GM19468 (cell line): ENCODE data around the gene ACOX3.

ENCODE experiments used
- ATAC-seq: cut with Tn5 transposase; IDR thresholded peaks from one replicate; pipeline ENCODE4 v1.9.1; 2021; ENCODE audit warnings: mild to moderate bottlenecking, moderate library complexity, moderate number of reproducible peaks; ENCODE audit not compliant: unreplicated experiment; ENCODE audit errors: extremely low read depth

The ACOX3 gene

DNA sequence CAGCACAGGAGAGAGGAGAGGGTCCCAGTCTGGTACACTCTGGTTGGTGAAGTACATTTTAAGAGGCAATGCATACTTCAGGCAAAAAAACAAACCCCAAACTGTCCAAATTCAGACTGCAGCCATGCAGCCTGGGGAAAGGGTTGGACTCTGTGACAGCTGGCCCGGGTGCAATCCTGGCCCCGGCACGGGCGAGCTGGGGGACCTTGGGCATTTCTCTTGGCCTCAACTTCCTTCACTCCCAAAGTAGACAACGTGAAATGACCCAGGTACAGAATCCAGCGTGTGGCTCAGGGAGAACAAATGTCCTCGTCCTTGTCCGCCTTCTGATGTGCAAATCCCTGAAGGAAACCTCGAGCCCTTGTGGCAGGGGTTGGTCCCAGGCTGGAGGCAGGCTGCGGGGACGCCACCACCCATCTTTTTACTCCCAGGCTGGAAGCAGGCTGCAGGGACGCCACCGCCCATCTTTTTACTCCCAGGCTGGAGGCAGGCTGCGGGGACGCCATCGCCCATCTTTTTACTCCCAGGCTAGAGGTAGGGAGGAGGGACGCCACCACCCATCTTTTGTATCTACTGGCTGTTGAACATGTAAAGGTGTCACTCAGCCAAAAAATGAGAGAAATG, 62.3 kb downstream of the ACOX3 start:
- ATAC-seq = no peak

GRCh38 chr4:8377103-8378075, 63.1 kb downstream of the ACOX3 start:
- ATAC-seq = no peak

DNA sequence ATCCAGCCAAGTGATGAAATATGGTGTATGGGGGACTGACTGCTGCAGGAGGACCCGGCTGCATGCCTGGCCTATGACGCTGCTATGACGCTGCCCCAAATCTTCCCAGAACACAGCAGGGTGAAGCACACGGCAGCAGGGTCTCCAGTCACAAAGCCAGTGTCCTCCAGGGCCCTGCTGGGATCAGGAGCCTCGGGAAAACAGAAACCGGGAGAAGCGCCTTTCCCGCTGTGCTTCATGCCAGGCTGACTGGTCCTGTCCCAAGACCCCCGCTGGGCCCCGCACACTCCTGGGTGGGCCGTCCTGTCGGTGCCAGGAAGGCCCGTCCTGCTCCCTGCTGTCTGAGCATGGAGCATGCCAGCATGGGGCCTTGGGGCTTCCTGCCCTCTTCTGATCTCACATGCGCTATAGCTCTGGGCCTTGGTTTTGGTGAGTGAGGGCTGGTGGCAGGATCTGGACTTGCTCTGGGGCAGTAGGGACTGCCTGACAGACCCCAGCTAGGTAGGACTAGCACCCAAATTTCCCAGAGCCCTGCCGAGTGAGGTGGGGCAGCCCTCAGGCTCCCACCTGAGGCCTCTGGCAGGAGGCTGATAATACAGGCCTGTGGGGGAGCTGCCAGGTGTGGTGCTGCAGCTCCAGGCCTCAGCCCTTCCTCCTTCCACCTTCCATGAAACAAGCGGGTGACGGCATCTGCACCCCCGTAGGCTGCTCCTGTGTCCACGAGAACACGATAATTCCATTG, 64.0 kb downstream of the ACOX3 start:
- no peak for ATAC-seq

GRCh38 chr4:8374851-8375649, 65.5 kb downstream of the ACOX3 start:
- no peak for ATAC-seq

DNA sequence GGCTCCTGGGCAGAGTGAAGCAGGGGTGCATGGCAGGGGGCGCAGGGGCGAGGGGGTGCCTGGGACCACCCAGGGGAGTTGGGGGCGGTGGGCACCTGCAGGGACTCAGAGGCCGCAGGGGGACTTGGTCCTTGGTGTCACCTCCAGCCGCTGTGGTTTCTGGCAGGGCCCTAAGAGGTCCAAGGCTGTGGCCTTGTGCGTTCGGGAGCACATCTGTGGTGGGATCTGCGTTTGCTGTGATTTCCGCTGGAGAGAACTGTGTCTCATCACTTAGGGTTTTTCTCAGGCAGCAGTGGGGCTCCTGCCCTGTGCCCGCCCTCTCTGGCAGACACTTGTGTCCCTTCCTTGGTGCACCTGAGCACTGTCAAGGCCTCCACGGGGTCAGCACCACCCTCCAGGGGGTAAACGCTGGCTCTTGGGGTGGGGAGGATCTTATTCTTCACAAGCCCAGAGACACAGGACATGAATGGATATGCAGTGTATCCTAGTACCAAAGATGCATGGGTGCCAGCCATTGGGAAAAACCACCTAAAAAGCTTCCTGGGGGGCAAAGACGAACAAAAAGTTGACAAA, 66.5 kb downstream of the ACOX3 start:
- no peak for ATAC-seq

DNA sequence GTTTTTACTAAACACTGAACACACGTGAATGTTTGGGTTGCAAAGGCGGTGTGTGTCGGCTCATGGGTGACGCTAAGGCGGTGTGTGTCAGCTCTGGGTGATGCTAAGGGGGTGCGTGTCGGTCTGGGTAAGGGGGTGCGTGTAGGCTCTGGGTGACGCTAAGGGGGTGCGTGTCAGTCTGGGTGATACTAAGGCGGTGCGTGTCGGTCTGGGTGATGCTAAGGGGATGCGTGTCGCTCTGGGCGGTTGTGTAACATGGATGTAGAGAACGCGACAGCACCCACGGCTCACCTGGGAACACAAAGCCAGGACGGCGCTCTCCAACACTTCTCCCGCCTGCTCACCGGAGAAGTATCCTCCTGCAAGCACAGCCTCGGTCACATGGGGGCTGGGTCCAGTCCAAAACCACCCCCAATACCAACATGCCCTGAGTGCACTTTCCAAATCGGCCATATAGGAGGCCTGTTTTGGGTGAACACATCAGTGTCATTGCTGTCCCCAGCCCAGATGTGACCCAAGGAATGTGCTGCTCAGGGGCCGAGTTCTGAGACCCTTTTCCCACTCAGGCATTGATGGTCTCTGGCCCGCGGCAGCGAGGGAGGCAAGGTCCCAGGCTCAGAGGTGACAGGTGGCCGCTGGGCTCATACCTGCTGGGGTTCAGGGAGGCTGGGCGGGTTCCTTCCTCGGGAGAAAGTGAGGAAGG, 67.1 kb downstream of the ACOX3 start:
- ATAC-seq = no peak

GRCh38 chr4:8372506-8372905, 68.0 kb downstream of the ACOX3 start:
- no peak for ATAC-seq

- no peak for ATAC-seq
Observed at GRCh38 chr4:8371596-8371995, 68.9 kb downstream of the ACOX3 start.

DNA sequence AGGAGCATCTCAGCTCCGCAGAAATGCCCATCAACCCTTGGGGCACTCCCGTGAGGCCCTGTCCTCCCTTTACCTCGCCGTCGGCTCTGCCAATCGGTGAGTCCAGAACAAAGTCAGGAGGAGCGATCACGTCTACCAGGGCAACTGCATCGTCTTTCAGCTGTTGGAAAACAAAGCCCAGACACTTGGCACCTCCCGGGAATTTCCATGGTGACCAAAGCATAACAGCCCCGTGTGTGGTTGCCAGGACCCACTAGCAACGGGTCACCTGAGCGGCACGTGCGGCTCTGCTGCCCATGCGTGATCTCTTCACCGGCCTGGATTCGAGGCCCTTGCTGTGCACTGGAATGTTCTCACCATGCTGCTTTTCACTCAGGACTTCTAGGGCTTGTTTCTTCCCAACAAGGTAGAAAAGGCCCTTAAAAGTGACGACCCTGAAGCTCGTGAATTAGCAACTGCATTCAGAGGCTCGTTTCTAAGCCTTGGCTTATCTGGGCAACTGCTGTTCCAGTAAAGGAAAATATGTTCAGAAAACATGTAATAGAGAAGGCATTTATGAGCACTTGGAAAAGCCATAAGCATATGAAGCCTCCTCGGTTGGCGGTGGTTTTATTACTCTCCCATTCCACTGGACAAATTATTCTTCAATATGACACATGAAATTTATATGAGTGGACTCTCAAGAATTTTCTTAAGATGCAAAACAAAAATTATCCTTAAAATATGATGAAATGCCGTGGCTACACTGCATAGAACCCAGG, 69.5 kb downstream of the ACOX3 start:
- no peak for ATAC-seq

GRCh38 chr4:8370106-8370787, 70.3 kb downstream of the ACOX3 start:
- no peak for ATAC-seq

DNA sequence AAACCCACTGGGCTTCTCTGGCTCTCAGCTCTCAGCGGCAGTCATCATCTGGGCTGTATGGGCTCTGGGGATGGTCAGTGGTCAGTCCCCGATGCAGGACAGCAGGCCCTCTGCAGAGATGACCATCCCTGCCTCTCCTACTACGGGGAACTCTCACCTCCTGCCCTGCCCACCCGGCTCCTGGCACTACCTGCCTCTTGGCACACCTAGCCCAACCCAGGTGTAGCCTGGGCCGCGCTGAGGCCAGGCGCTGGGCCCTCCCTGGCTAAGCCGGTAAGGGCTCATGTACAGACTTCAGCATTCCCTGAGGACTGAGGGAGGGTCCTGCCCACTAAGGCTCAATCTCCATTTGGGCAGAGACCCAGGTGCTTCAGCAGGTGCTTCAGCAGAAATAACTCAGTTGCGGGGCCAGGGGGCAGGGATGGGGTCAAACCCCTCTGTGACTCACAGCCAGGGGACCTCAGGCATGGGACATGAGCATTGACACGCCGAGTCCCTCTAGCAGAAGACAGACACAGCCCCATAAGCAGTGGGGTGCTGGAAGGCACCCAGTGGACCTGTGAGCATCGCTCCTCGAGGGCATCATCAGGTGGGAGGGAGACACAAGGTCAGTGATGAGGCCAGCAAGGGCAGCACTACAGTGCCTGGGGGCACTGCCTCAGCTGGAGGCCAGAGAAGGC, 71.0 kb downstream of the ACOX3 start:
- no peak for ATAC-seq

DNA sequence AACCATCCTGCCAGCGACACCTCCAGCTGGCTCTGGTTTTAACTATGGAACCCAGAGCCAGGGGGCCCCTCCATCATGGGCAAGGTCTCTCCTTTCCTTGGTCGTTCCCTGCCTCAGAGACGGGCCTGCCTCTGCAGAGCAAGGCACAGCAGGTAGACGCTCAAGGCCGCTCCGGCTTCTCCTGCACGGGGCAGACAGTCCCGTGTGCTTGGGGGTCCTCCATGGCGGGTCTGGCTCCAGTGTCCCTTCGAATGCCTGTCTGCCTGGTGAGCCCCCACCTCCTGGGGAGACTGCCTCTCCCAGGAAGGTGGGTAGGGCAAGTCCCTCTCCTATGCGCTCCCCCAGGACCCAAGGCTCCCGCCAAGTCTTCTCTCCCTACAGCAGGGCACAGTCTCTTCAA, 71.5 kb downstream of the ACOX3 start:
- no peak for ATAC-seq

GRCh38 chr4:8368061-8368481, 72.5 kb downstream of the ACOX3 start:
- ATAC-seq = no peak

- no peak for ATAC-seq
Observed at GRCh38 chr4:8366601-8367000, 73.9 kb downstream of the ACOX3 start.

- ATAC-seq = no peak
Observed at GRCh38 chr4:8365951-8366350, 74.6 kb downstream of the ACOX3 start.

- ATAC-seq = no peak
Observed at GRCh38 chr4:8365353-8365752, 75.2 kb downstream of the ACOX3 start.

- no peak for ATAC-seq
Observed at GRCh38 chr4:8364848-8365350, 75.6 kb downstream of the ACOX3 start.
